Islet precursor cell (in vitro differentiated cells): ENCODE measurements around the gene ANXA3.

Experiments used
- DNase-seq: peaks from one replicate; pipeline ENCODE4 v3.0.0-alpha.2; 2018

Gene ANXA3

DNA sequence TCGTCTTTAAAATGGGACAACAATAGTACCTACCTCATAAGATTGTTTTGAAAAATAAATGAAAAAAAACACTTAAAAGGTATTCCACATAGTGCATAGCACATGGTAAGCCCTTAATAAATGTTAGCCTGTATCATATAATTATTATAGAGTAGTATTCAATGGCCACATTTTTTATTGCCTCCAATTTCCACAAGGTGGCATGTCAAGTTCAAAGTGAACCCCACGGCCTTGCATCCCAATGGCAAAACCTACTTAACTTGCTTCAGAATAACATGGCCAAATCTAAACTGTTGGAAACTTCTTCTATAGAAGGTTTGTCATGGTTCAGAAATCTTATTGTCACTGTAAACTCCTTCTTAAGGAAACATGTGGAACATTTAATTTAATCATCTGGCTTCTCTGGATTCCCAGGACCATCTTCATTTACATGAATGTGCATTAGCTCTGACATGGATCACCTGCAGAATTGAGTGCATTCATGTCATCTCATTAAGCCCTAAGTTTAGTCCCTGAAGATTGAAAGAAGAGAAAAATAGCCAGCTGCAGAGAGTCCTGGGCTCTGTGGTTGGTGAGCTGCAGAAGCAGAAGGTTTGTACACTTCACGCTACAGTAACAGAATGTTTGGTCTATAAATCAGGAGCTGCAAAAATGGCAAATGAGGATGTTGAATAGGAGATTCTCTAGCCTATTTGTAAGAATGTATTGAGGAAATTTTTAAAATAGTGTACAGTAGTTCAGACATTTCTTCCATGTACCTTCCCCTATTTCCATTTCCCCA is 61.0 kb downstream of the ANXA3 start:
- no peak for DNase-seq

- no peak for DNase-seq
Observed at GRCh38 chr4:78613522-78614321, 62.2 kb downstream of the ANXA3 start.

DNA sequence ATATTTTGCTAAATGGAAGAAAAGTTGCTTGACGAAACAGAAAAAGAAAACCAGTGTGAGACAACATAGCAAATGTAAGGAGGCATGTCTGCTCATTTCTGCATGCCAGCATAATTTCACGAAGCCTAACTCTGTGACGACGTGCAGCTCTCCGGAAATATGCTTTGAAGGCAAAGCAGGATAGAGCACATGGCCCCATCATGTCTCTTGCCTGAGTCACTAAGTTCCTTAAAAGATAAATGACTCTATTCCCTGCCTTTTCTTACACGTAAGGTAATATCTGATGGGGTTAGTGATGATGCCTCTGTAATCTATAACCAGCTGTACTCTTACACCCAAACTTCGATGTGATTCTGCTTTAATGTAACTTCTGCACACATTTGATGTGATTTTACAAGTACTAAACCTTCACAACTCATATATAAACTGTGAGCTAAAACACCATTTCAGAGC is 64.5 kb downstream of the ANXA3 start:
- peak; percentile 65 for DNase-seq

GRCh38 chr4:78618436-78618835 is 66.9 kb downstream of the ANXA3 start:
- DNase-seq, result no peak

GRCh38 chr4:78621395-78621794 is 69.8 kb downstream of the ANXA3 start:
- DNase-seq, result no peak

- DNase-seq, result peak; percentile 88
Observed at GRCh38 chr4:78622253-78622979, 70.8 kb downstream of the ANXA3 start.

DNA sequence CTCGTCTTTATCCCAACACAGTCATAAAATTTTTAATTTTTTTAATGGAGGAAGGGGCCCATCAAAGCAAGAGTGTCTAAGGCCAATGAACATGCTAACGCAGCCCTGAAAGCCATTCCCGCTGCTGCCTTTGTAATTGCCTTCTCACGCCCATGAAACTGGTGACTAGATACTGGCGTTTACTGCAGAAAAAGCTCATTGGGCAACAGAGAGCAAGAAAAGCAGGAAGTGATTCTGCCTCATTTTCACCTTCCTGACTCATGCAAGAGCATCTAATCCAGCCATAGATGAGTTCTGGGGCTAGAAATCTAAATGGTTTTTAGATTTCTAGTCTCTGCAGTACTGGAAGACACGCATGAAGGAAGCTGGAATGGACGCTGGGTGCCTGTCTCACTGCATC is 72.5 kb downstream of the ANXA3 start:
- DNase-seq, result no peak

GRCh38 chr4:78625073-78625472 is 73.5 kb downstream of the ANXA3 start:
- DNase-seq, result no peak

DNA sequence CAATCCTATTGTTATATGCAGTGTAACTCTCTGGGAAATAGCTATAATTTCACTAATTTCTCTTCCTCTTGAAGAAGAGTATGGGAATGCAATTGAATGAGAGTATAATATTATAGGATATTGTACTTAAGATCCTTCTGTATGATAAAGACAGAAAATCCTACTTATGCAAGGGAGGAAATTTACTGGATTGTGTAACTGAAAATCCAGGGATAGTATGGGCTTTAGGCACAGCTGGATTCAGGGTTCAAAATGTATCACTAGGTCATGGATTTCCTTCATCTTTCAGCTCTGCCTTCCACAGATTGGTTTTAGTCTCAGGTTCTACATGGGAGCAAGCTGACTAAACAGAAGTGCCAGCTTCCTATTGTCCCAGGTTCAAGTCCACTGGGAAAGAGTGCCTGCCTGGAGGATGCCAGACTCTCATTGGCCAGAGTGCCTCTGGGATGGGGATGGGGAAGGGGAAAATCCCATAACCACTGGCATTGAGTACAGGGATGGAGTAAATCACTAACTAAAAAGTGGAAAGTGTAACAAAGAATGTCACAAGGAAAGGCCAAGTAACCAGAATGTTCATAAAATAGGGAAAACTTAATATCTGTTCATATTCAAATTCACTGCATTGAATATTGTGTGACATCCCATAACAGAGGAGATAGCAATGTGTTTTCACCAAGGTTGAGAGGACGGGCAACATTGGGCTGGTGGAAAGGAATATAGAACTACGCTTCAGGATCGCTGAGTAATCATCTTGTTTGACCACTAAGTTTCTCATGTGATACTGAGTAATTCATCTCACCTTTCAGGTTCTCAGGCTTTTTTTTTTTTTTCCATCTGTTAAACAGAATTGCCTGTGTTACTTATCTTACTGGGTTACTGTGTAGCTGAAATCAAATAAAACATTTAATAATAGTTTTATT is 75.7 kb downstream of the ANXA3 start:
- DNase-seq, result no peak

- no peak for DNase-seq
Observed at GRCh38 chr4:78627966-78628678, 76.6 kb downstream of the ANXA3 start.

GRCh38 chr4:78629991-78630541 is 78.5 kb downstream of the ANXA3 start:
- peak; percentile 86 for DNase-seq

DNA sequence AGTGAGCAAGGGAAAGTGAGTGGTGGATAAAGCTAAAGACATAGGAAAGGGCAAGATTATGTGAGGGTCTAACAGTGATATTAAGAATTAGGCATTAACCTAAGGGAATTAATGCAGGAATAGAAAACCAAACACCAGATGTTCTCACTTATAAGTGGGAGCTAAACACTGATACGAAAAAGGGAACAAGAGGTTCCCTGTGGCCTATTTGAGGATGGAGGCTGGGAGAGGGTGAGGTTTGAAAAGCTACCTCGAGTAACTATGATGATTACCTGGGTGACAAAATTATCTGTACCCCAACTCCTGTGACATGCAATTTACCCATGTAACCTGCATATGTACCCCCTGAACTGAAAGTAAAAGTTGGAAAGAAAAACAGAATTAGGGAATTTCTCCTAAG is 79.0 kb downstream of the ANXA3 start:
- no peak for DNase-seq

GRCh38 chr4:78634011-78634664 is 82.6 kb downstream of the ANXA3 start:
- no peak for DNase-seq

DNA sequence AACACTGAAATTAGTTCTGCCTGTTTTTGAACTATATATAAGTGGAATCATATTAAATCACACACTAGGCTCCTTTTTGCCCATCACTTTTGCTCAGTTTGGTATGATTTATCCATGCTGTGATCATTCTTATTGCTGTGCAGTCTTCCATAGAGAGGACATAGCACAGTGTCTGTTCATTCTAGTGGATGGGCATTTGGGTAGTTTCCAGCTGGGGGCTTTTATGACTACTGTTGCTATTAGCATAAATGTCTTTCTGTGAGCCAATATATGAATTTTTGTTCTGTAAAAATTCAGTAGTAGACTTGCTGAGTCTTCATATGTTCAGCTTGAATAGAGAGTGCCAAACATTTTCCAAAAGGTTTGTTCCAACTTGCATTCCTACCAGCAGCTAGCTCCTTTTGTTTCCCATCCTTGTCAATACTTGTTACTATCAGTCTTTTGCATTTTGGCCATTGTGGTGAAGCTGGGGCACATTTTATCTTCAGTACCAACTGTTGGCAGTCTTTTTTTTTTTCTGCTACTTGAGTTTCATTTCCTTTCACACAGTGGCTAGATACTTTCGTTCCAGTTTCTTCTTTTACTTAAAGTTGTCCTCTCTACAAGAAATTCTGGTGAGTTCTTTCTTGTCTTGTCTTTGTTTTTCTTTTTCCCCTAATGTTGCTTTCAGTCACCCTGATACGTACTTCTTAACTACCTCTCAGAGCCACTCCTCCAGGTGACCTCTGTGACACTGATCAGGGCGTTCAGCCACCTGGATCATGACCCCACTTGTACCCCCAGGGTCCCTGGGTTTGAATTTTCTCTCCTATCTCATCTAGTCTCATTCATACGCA is 87.0 kb downstream of the ANXA3 start:
- no peak for DNase-seq

DNA sequence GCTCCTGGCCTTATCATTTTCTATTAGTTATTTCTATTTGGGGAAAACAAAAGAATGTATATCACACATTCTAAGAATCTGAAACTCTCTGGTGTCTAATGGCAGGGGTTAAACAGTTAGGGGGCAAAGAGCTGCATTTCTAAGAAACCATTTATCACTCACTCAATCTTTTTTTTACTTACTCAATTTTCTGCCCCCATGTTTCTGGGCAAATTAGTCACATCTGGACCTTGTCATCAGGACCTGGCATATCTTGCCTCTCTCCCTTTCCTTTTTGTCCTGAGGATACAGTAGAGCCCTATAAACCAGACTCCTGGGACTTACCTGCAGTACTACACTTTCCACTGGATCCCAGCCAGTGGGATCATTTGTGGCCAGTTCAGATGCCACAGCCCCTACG is 89.1 kb downstream of the ANXA3 start:
- DNase-seq, result no peak

DNA sequence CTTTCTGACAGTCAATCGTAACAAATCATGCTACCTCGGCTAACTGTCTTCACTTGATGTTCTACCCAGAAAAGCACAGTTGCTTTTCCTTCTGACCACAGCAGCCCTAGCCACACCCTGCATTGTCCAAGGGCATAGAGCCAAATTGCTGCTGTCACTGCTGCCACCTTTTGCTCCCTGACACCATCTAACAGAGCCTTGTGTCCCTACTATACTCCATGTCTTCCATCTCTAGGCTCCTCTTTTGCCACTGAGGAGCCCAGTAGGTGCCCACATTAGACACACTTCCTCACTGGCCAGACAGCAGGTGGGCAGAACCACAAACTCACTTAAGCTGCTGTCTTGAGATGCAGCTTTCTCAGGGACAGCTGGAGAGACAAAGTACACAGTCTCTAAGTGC is 91.4 kb downstream of the ANXA3 start:
- no peak for DNase-seq

DNA sequence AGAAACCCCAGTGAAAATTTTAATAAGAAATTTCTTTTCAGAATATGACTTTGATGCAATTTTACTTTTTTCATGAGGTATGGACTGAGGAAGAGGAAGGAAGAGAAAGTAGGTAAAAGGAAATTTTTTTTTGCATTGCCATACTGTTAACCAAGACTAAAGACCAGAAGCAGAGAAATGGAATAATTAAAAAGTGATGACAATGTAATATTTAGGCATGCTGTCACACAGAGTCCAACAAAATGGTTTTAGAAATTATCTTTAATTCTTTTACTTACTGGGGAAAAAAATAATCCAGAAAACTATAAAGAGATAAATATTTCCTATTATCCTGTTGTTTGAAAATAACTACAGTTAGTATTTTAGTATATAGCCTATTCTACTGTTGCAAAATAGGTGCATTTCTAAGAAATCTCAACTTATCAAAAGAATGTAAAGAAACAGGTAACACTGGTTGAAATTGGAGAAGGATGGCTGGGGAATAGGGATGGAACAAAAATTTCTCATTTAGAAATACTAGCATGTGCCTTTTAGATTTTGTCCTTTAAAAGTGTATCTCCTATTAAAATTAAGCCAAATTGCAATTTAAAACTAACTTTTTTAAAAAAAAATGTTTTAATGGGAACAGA is 92.6 kb downstream of the ANXA3 start:
- no peak for DNase-seq

DNA sequence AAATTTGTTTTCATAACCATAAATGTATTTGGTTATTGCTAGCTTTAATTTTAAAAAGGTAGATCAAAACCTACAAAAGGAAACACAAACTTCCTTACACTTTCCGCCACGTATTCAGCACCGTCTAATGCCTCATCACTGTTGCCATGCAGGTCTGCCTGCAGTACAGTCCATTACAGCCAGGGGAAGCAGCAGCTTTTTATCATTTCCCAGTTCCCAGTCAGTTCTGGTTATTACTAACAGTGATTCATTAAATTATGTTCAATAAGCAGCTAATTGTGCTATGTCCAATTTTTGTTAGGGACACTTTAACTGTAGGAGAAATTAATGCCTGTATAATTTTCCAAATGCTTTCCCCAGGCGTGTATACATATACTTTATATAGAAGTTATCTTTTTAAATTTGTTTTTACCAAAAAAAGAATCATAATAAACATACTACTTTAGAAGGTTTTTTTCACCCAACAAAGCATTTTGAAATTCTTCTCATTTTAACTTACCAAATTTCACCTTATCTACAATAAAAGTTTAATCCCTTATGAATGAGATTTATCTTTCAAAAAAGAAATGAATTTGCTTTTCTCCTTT is 93.3 kb downstream of the ANXA3 start:
- DNase-seq, result peak; percentile 67
